ENCODE measurements around the gene ANTXR2.
"Not testable (repeated sequence)": the region's sequence is repeated elsewhere in the genome, so short reads cannot be mapped to it uniquely, and the experiment has no call there.

ANTXR2 gene

DNA sequence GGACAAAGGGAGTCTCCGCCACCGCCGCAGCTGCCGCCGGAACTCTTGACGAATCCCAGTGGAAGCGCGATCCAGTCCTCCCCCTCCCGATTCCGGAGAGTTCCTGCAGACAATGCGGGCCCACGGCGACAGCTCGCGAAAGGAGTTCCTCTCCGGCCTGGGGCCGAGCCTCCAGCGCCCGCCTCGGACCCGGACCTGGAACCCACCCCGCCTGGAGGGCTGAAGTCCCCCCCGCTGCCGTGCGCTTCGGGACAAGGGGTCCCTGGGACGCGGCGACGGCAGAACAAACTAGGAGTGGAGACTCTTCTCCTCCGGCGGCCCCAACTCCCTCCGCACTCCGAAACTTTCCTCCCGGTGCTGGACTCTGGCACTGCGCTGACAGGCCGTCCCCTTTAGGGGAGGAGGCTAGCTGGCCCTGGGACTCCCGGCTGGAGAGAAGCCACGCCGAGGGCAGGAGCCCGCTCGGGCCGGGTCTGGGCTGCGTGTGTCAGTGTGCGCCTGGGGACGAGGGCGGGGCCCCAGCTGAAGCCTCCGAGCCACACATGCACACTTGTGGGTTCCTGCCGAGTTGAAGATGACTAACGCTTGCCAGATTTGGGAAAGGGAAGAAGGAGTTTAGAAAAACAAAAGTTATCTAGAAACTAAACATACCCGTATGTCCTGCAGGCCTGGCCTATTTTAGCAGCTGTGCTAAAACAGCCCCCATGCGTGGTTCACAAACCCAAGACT, at the start of gene ANTXR2:
ANTXR2 (minus strand) TSS at position 486 of the 729 bp plus-strand sequence. CDS start 669 bp downstream, outside the sequence.
- TF ChIP-seq, protein P1, sequence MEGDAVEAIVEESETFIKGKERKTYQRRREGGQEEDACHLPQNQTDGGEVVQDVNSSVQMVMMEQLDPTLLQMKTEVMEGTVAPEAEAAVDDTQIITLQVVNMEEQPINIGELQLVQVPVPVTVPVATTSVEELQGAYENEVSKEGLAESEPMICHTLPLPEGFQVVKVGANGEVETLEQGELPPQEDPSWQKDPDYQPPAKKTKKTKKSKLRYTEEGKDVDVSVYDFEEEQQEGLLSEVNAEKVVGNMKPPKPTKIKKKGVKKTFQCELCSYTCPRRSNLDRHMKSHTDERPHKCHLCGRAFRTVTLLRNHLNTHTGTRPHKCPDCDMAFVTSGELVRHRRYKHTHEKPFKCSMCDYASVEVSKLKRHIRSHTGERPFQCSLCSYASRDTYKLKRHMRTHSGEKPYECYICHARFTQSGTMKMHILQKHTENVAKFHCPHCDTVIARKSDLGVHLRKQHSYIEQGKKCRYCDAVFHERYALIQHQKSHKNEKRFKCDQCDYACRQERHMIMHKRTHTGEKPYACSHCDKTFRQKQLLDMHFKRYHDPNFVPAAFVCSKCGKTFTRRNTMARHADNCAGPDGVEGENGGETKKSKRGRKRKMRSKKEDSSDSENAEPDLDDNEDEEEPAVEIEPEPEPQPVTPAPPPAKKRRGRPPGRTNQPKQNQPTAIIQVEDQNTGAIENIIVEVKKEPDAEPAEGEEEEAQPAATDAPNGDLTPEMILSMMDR (IDR thresholded peaks at IDR 0.05; ENCODE audit: low read depth, low read length) = peak; percentile 6
- DNase-seq (ENCODE audit: extremely low read depth, low read depth) = peak; percentile 95

DNA sequence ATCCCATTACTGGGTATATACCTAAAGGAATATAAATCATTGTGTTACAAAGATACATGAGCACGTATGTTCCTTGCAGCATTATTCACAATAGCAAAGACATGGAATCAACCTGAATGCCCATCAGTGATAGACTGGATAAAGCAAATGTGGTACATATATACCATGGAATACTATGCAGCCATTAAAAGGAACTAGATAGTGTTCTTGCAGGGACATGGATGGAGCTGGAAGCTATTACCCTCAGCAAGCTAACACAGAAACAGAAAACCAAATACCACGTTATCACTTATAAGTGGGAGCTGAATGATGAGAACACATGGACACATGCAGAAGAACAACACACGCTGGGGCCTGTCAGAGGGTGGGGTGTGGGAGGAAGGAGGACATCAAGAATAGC, 48.8 kb upstream of the ANTXR2 start:
- not testable (repeated sequence) for DNase-seq (ENCODE audit: extremely low read depth, low read depth)

DNA sequence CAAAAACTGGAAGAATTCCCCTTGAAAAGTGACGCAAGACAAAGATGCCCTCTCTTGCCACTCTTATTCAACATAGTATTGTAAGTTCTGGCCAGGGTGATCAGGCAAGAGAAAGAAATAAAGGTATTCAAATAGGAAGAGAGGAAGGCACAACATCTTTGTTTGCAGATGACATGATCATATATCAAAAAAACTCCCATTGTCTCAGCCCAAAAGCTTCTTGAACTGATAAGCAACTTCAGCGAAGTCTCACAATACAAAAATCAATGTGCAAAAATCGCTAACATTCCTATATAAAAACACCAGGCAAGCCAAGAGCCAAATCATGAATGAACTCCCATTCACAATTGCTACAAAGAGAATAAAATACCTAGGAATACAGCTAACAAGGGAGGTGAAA, 46.6 kb upstream of the ANTXR2 start:
- not testable (repeated sequence) for DNase-seq (ENCODE audit: extremely low read depth, low read depth)

DNA sequence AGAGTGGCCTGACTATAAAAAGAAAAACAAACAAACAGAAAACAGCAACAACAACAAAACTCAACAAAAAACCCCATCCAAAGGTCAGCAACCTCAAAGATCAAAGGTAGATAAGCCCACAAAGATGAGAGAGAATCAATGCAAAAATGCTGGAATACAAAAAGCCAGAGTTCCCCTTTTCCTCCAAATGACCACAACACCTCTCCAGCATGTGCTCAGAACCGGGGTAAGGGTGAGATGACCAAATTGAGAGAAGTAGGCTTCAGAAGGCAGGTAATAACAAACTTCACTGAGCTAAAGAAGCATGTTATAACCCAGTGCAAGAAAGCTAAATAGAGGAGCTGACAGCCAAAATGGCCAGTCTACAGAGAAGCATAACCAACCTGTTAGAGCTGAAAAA, 43.5 kb upstream of the ANTXR2 start:
- no peak for DNase-seq (ENCODE audit: extremely low read depth, low read depth)
- TF ChIP-seq, protein P1 (IDR thresholded peaks at IDR 0.05; ENCODE audit: low read depth, low read length) = no peak

DNA sequence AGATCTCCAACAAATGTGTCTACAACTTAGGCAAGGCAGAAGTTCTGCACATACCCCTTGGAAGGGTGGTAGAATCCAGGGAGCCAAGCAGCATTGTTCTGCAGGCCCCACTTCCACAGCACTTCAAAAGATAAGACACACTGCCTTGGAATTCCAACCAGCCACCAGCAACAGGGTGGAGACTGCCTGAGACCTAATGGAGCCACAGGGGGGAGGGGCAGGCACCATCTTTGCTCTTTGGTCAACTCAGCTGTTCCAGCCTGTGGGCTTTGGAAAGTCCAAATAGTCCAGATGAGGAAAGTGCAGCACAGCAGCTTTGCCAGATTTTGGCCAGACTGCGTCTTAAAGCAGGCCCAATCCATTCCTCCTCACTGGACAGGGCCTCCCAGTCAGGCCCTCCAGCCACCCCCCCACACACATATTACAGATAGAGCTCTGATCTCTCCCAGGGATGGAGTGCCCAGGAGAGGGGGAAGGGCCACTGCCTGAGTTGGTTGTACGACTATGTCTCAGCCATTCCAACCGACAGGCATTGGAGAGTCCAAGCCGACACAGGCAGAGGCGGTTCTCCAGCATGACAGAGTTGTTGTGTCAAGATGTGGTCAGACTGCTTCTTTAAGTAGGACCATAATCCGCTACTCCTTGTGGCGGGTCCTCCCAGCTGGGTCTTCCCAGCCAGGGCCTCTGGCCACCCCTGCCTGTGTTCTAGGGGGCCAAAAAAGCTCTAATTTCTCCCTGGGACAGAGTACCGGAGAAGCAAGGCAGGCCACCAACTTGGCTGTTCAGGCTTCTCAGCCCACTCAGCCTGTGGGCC, 42.5 kb upstream of the ANTXR2 start:
- TF ChIP-seq, protein P1 (IDR thresholded peaks at IDR 0.05; ENCODE audit: low read depth, low read length) = no peak
- DNase-seq (ENCODE audit: extremely low read depth, low read depth) = no peak

DNA sequence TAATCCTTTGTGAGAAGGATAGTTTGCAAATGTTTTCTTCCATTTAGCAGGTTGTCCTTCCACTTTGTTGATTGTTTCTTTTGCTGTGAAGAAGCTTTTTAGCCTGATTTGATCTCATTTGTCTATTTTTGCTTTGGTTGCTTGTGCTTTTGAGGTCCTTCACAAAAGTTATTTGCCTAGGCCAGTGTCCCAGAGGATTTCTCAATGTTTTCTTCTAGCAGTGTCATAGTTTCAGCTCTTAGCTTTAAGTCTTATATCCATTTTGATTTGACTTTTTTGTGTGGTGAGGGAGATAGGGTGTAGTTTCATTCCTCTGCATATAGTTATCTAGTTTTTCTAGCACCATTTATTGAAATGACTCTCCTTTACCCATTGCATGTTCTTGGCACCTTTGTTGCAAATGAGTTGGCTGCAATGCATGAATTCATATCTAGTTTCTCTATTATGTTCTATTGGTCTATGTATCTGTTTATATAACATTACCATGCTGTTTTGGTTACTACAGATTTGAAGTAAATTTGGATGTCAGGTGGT, 41.8 kb upstream of the ANTXR2 start:
- TF ChIP-seq, protein P1 (IDR thresholded peaks at IDR 0.05; ENCODE audit: low read depth, low read length) = no peak
- no peak for DNase-seq (ENCODE audit: extremely low read depth, low read depth)

DNA sequence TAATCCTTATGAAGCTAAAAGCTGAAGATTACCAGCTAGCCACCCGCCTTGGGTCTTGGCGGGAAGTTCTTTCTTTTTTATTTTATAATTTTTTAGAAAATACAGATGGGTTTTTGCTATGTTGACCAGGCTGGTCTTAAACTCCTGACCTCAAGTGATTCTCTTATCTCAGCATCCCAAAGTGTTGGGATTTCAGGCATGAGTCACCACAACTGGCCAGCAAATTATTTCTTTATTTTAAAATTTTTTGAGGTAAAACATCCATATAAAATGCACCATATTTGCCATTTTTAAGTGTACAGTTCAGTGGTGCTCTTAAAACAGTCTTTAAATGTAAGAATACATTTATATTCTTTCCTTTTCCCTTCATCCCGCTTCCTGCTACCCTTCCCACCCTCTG, 40.6 kb upstream of the ANTXR2 start:
- no peak for DNase-seq (ENCODE audit: extremely low read depth, low read depth)
- TF ChIP-seq, protein P1 (IDR thresholded peaks at IDR 0.05; ENCODE audit: low read depth, low read length) = no peak

DNA sequence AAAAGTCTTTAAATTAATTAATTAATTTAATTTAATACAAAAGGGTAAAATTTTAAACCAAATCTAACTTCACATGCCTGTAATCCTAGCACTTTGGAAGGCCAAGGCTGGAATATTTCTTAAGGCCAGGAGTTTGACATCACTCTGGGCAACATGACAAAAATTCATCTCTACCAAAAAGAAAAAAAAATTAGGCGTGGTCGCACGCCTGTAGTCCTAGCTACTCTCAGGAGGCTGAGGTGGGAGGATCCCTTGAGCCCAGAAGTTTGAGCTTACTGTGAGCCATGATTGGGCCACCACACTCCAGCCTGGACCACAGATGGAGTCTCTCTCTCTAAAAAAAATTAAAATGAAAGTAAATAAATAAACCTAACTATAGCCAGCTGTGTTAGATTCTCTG, 39.2 kb upstream of the ANTXR2 start:
- DNase-seq (ENCODE audit: extremely low read depth, low read depth) = peak; percentile 93

More for the DNA sequence above, 39.2 kb upstream of the ANTXR2 start:
- TF ChIP-seq, protein P1 (IDR thresholded peaks at IDR 0.05; ENCODE audit: low read depth, low read length) = no peak
